Omental fat pad (tissue), 4 donors: ENCODE measurements around the gene WDR53. TPM values are rescaled to one million over a fixed set of nuclear protein-coding genes. Genes with fewer than 3 reads are reported as not detected.
"Not testable (repeated sequence)": the region's sequence is repeated elsewhere in the genome, so short reads cannot be mapped to it uniquely, and the experiment has no call there.

ENCODE experiments used
- ATAC-seq: fragments of 150-250 bp; one replicate; pipeline ENCODE4 v1.9.1; 2016; ENCODE audit warnings: mild to moderate bottlenecking, moderate library complexity; ENCODE audit not compliant: low FRiP score
- DNase-seq: peaks from one replicate; pipeline ENCODE4 v3.0.0-alpha.2; 2019; ENCODE audit warnings: low spot score
- CTCF ChIP-seq, 3 donors: fragments of 450-650 bp; IDR thresholded peaks; one replicate each; pipeline ENCODE4 v1.5.1; 2016 to 2017; ENCODE audit warnings: antibody characterized with exemption in 3 of 3, mild to moderate bottlenecking in 3 of 3, moderate library complexity in 2 of 3
- total RNA-seq, 4 donors: library from RNA; depleted of rRNA; stranded (reverse); fragments of >200 nt; gene quantifications; one replicate each; pipeline ENCODE4 v1.1.0, GENCODE V29; 2016

WDR53 gene
- total RNA-seq, 4 donors from 2014 or later = 2.4 to 5.6 (median 3.5) TPM

GRCh38 chr3:196531418-196531817 is 36.9 kb downstream of the WDR53 start:
- DNase-seq (no peak), ATAC-seq (no peak)
- no peak for TF ChIP-seq CTCF (IDR thresholded peaks at IDR 0.05)

- peak; percentile 97 for ATAC-seq
- peak in 1 of 3 donors; percentile 77 for TF ChIP-seq CTCF (IDR thresholded peaks at IDR 0.05)
Measured at GRCh38 chr3:196528639-196529233, 39.6 kb downstream of the WDR53 start.

GRCh38 chr3:196525141-196525540 is 43.2 kb downstream of the WDR53 start:
- ATAC-seq (no peak), DNase-seq (no peak)
- no peak for TF ChIP-seq CTCF (IDR thresholded peaks at IDR 0.05)

More at GRCh38 chr3:196528639-196529233, 39.6 kb downstream of the WDR53 start:
- peak; percentile 46 for DNase-seq

GRCh38 chr3:196524527-196524926 is 43.8 kb downstream of the WDR53 start:
- no peak for DNase-seq
- no peak for TF ChIP-seq CTCF (IDR thresholded peaks at IDR 0.05)
- no peak for ATAC-seq

GRCh38 chr3:196523841-196524240 is 44.5 kb downstream of the WDR53 start:
- no peak for DNase-seq

GRCh38 chr3:196521291-196521690 is 47.1 kb downstream of the WDR53 start:
- ATAC-seq, DNase-seq: not testable (repeated sequence)

More at GRCh38 chr3:196523841-196524240, 44.5 kb downstream of the WDR53 start:
- TF ChIP-seq CTCF (IDR thresholded peaks at IDR 0.05) = no peak
- ATAC-seq = no peak

- no peak for DNase-seq
- no peak for ATAC-seq
- no peak for TF ChIP-seq CTCF (IDR thresholded peaks at IDR 0.05)
Measured at GRCh38 chr3:196519718-196520082, 48.7 kb downstream of the WDR53 start.
